ENCODE results near the gene MGLL. TPM values are rescaled to one million over a fixed set of nuclear protein-coding genes. Genes with fewer than 3 reads are reported as not detected.
A peak's percentile ranks its signal among the peaks of the same experiment; 100 is the strongest.

Gene MGLL
- total RNA-seq, 4 donors from 2014 or later: 37.9 to 54.3 (median 45.2) TPM

DNA sequence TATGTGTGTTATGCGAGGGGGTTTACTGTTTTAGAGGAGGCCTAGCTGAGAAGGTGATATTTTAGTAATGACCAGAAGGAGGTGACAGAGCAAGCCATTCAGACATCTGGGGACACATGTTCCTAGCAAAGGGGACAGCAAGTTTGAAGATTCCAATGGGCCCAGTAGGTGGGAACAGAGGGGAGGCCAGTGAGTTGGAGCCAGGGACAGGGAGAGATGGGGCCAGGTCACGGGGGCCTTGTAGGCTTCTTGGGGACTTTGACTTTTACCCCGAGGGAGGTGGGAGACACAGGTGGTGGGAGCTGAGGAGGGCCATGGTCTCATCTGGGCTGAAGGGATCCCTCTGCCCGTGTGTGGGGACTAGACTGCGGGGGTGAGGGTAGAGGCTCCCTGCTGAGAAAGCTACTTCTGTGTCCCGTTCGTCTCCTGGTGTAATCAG lies 72.5 kb downstream of the MGLL start:
- no peak for TF ChIP-seq CTCF (IDR thresholded peaks at IDR 0.05)
- TF ChIP-seq POLR2A (IDR thresholded peaks at IDR 0.05): no peak
- no peak for TF ChIP-seq POLR2AphosphoS5 (IDR thresholded peaks at IDR 0.05)
- no peak for TF ChIP-seq EP300 (IDR thresholded peaks at IDR 0.05)
- Histone ChIP-seq H3K4me3 (no peak overlapping the region), H3K4me1 (peaks cover 38% of the 10 kb centered on the region), H3K9me3 (no peaks in the 10 kb centered on the region), H3K27ac (no peak overlapping the region), H3K27me3 (no peaks in the 10 kb centered on the region), H3K36me3 (no peaks in the 10 kb centered on the region)
- WGBS: 95% methylated on average over 7 of the region's 7 CpGs
- DNase-seq (ENCODE audit: low spot score in 2 of 2): peak; percentile 58 to 67

- WGBS: 88% methylated on average over 3 of the region's 3 CpGs
- Histone ChIP-seq H3K27ac (no peak overlapping the region), H3K9me3 (no peaks in the 10 kb centered on the region), H3K4me3 (no peak overlapping the region), H3K36me3 (no peaks in the 10 kb centered on the region), H3K4me1 (peaks cover 42% of the 10 kb centered on the region), H3K27me3 (no peaks in the 10 kb centered on the region)
- DNase-seq (ENCODE audit: low spot score in 2 of 2): no peak
- TF ChIP-seq POLR2AphosphoS5 (IDR thresholded peaks at IDR 0.05) (no peak), EP300 (IDR thresholded peaks at IDR 0.05) (no peak), POLR2A (IDR thresholded peaks at IDR 0.05) (no peak), CTCF (IDR thresholded peaks at IDR 0.05) (no peak)
Observed at GRCh38 chr3:127749361-127749760, 73.0 kb downstream of the MGLL start.

GRCh38 chr3:127748754-127749327 lies 73.5 kb downstream of the MGLL start:
- Histone ChIP-seq H3K36me3 (no peaks in the 10 kb centered on the region), H3K9me3 (no peaks in the 10 kb centered on the region), H3K27ac (peak overlapping the region; percentile 82), H3K4me3 (no peak overlapping the region), H3K27me3 (no peaks in the 10 kb centered on the region), H3K4me1 (peaks cover 46% of the 10 kb centered on the region)
- TF ChIP-seq CTCF (IDR thresholded peaks at IDR 0.05) (no peak), POLR2A (IDR thresholded peaks at IDR 0.05) (no peak), EP300 (IDR thresholded peaks at IDR 0.05) (no peak), POLR2AphosphoS5 (IDR thresholded peaks at IDR 0.05) (no peak)
- DNase-seq (ENCODE audit: low spot score in 2 of 2): peak in 1 of 2 donors; percentile 63
- 69% methylated on average over 9 of the region's 9 CpGs for WGBS

- peak; percentile 90 to 91 for DNase-seq (ENCODE audit: low spot score in 2 of 2)
- WGBS: 43% methylated on average over 13 of the region's 16 CpGs
- H3K4me3 ChIP-seq: no peak overlapping the region
- H3K27ac ChIP-seq: peak overlapping the region; percentile 82
- peaks cover 53% of the 10 kb centered on the region for H3K4me1 ChIP-seq
- no peaks in the 10 kb centered on the region for H3K36me3 ChIP-seq
- TF ChIP-seq POLR2AphosphoS5 (IDR thresholded peaks at IDR 0.05): peak in 1 of 3 donors; percentile 64
- TF ChIP-seq EP300 (IDR thresholded peaks at IDR 0.05): no peak
- H3K9me3 ChIP-seq: no peaks in the 10 kb centered on the region
- no peaks in the 10 kb centered on the region for H3K27me3 ChIP-seq
Observed at GRCh38 chr3:127747751-127748521, 74.4 kb downstream of the MGLL start.

DNA sequence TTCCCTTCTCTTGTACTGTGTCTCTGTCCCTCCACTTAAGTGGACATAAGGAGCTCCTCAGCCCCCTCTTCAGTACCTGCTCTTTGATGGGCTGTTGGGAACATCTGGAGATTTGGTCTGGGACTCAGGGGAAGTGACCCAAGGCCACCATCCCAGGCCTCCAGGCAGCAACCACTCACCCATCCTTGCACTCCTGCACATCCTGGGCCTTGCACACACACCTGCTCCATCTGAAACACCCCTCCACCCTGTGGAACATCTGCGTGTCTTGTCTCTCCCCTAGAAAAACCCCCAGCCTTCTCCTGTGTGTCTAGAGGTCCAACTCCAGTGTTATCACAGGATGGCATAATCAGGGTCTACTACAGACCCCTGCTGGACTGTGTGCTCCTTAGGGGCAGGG lies 75.2 kb downstream of the MGLL start:
- Histone ChIP-seq H3K4me1 (peaks cover 56% of the 10 kb centered on the region), H3K9me3 (no peaks in the 10 kb centered on the region), H3K27ac (peak overlapping the region; percentile 82), H3K27me3 (no peaks in the 10 kb centered on the region), H3K4me3 (no peak overlapping the region), H3K36me3 (no peaks in the 10 kb centered on the region)
- DNase-seq (ENCODE audit: low spot score in 2 of 2): peak in 1 of 2 donors; percentile 20
- TF ChIP-seq CTCF (IDR thresholded peaks at IDR 0.05): no peak
- TF ChIP-seq EP300 (IDR thresholded peaks at IDR 0.05): no peak
- no peak for TF ChIP-seq POLR2A (IDR thresholded peaks at IDR 0.05)
- TF ChIP-seq POLR2AphosphoS5 (IDR thresholded peaks at IDR 0.05): no peak
- 57% methylated on average over 1 of the region's 1 CpG for WGBS

Data from suprapubic skin (tissue), 4 donors.